H9 (cell line): ENCODE data around the gene S100P. TPM values are rescaled to one million over a fixed set of nuclear protein-coding genes. Genes with fewer than 3 reads are reported as not detected.

Experiments used
- DNase-seq: peaks from one replicate; pipeline ENCODE4 v3.0.0-alpha.2; 2017
- H2AFZ ChIP-seq: one replicate; pipeline ENCODE4 v1.6.1; 2013; ENCODE audit warnings: mild to moderate bottlenecking, low read length, control low read depth, moderate library complexity
- H2AK5ac ChIP-seq: 2 replicates; pipeline ENCODE4 v1.6.1; 2013; ENCODE audit warnings: low read length, control low read depth, mixed read lengths; ENCODE audit not compliant: insufficient read length
- H2BK120ac ChIP-seq: one replicate; pipeline ENCODE4 v1.6.1; 2013; ENCODE audit warnings: low read depth, mild to moderate bottlenecking, low read length, control low read depth, inconsistent platforms; ENCODE audit not compliant: poor library complexity, severe bottlenecking
- H2BK12ac ChIP-seq: 2 replicates; pipeline ENCODE4 v1.6.1; 2013; ENCODE audit warnings: low read length, control low read depth, mixed read lengths, low read depth; ENCODE audit not compliant: insufficient read length
- H2BK15ac ChIP-seq: 2 replicates; pipeline ENCODE4 v1.6.1; 2013; ENCODE audit warnings: low read depth, low read length, control low read depth
- H2BK20ac ChIP-seq: one replicate; pipeline ENCODE4 v1.6.1; 2013; ENCODE audit warnings: low read depth, mild to moderate bottlenecking, low read length, control low read depth, inconsistent platforms; ENCODE audit not compliant: poor library complexity, severe bottlenecking
- H2BK5ac ChIP-seq: 2 replicates; pipeline ENCODE4 v1.6.1; 2013; ENCODE audit warnings: low read length, control low read depth, mixed read lengths; ENCODE audit not compliant: insufficient read length
- H3K14ac ChIP-seq: 2 replicates; pipeline ENCODE4 v1.6.1; 2013; ENCODE audit warnings: low read length, control low read depth; ENCODE audit not compliant: insufficient read depth
- H3K18ac ChIP-seq: 2 replicates; pipeline ENCODE4 v1.6.1; 2013; ENCODE audit warnings: low read depth, mild to moderate bottlenecking, mixed read lengths, low read length, control low read depth; ENCODE audit not compliant: insufficient read length
- H3K23ac ChIP-seq: 2 replicates; pipeline ENCODE4 v1.6.1; 2013; ENCODE audit warnings: low read length, control low read depth, mixed read lengths, low read depth; ENCODE audit not compliant: insufficient read length
- H3K23me2 ChIP-seq: 2 replicates; pipeline ENCODE4 v1.6.1; 2013; ENCODE audit warnings: low read depth, mild to moderate bottlenecking, mixed read lengths, low read length, control low read depth; ENCODE audit not compliant: insufficient read length, poor library complexity, severe bottlenecking
- H3K27ac ChIP-seq: 2 replicates; pipeline ENCODE4 v1.5.1; 2013; ENCODE audit warnings: low read length, control low read depth, mixed read lengths, low read depth; ENCODE audit not compliant: insufficient read length
- H3K27me3 ChIP-seq: 2 replicates; pipeline ENCODE4 v1.6.1; 2013; ENCODE audit warnings: low read length, control low read depth, inconsistent platforms; ENCODE audit not compliant: insufficient read depth
- H3K4ac ChIP-seq: 2 replicates; pipeline ENCODE4 v1.6.1; 2013; ENCODE audit warnings: low read depth, mild to moderate bottlenecking, control low read depth, inconsistent platforms, low read length, moderate library complexity
- H3K4me1 ChIP-seq: 2 replicates; pipeline ENCODE4 v1.6.1; 2013; ENCODE audit warnings: low read length, control low read depth, inconsistent platforms; ENCODE audit not compliant: insufficient read depth
- H3K4me2 ChIP-seq: 2 replicates; pipeline ENCODE4 v1.6.1; 2013; ENCODE audit warnings: low read length, control low read depth, mixed read lengths; ENCODE audit not compliant: insufficient read length, insufficient read depth
- H3K56ac ChIP-seq: 2 replicates; pipeline ENCODE4 v1.6.1; 2013; ENCODE audit warnings: low read depth, mild to moderate bottlenecking, mixed read lengths, low read length, control low read depth; ENCODE audit not compliant: insufficient read length
- H3K79me1 ChIP-seq: 2 replicates; pipeline ENCODE4 v1.6.1; 2013; ENCODE audit warnings: low read depth, mild to moderate bottlenecking, moderate library complexity, low read length, control low read depth, inconsistent platforms; ENCODE audit not compliant: insufficient read depth, poor library complexity, severe bottlenecking
- H3K79me2 ChIP-seq: 2 replicates; pipeline ENCODE4 v1.6.1; 2013; ENCODE audit warnings: low read length, control low read depth, inconsistent platforms; ENCODE audit not compliant: insufficient read depth
- H3K9ac ChIP-seq: 2 replicates; pipeline ENCODE4 v1.6.1; 2013; ENCODE audit warnings: low read length, control low read depth, mixed read lengths; ENCODE audit not compliant: insufficient read length; ENCODE audit errors: extremely low read depth
- H3K9me3 ChIP-seq: one replicate; pipeline ENCODE4 v1.6.1; 2013; ENCODE audit warnings: low read depth, low read length, inconsistent platforms; ENCODE audit not compliant: control insufficient read depth
- H3T11ph ChIP-seq: one replicate; pipeline ENCODE4 v1.6.1; 2013; ENCODE audit warnings: mild to moderate bottlenecking, low read length, control low read depth, inconsistent platforms
- H4K20me1 ChIP-seq: one replicate; pipeline ENCODE4 v1.6.1; 2013; ENCODE audit not compliant: control insufficient read depth, insufficient read length, insufficient read depth
- H4K5ac ChIP-seq: 2 replicates; pipeline ENCODE4 v1.6.1; 2013; ENCODE audit warnings: low read depth, mild to moderate bottlenecking, mixed read lengths, low read length, control low read depth; ENCODE audit not compliant: insufficient read length
- H4K8ac ChIP-seq: replicated peaks from 2 replicates; pipeline ENCODE4 v1.6.1; 2013; ENCODE audit warnings: low read length, control low read depth, mixed read lengths, low read depth; ENCODE audit not compliant: insufficient read length
- H4K91ac ChIP-seq: 2 replicates; pipeline ENCODE4 v1.6.1; 2013; ENCODE audit warnings: low read depth, mild to moderate bottlenecking, moderate library complexity, mixed read lengths, low read length, control low read depth; ENCODE audit not compliant: insufficient read length
- H3K27ac Mint-ChIP-seq, 3 experiments: 2 replicates in 2 of 3; 3 replicates in 1 of 3; pipeline ENCODE4 v1.8.0; 2020 to 2021; ENCODE audit warnings: mixed read lengths in 3 of 3, mild to moderate bottlenecking in 1 of 3, moderate library complexity in 1 of 3
- H3K27me3 Mint-ChIP-seq: 2 replicates; pipeline ENCODE4 v1.8.0; 2021; ENCODE audit warnings: low read depth, mild to moderate bottlenecking, moderate library complexity, mixed read lengths
- H3K36me3 Mint-ChIP-seq, 3 experiments: 2 replicates in 2 of 3; 3 replicates in 1 of 3; pipeline ENCODE4 v1.8.0; 2020 to 2021; ENCODE audit warnings: low read depth in 3 of 3, mixed read lengths in 3 of 3; ENCODE audit not compliant: insufficient read depth in 1 of 3
- H3K4me1 Mint-ChIP-seq, 2 experiments: 2 replicates each; pipeline ENCODE4 v1.8.0; 2020; ENCODE audit warnings: mixed read lengths in 2 of 2
- H3K4me3 Mint-ChIP-seq, 2 experiments: 2 replicates in 1 of 2; 3 replicates in 1 of 2; pipeline ENCODE4 v1.8.0; 2020 to 2021; ENCODE audit warnings: mild to moderate bottlenecking in 2 of 2, mixed read lengths in 2 of 2, moderate library complexity in 1 of 2
- H3K9me3 Mint-ChIP-seq, 2 experiments: 2 replicates in 1 of 2; 3 replicates in 1 of 2; pipeline ENCODE4 v1.8.0; 2020; ENCODE audit warnings: mild to moderate bottlenecking in 2 of 2, mixed read lengths in 2 of 2, moderate library complexity in 1 of 2
- WGBS: extraction: QIAGEN DNeasy Blood & Tissue Kit; methylation state at CpG from one replicate; pipeline ENCODE4 v1.1.7; 2013; ENCODE audit warnings: missing lambda C conversion rate, low lambda C conversion rate, mixed read lengths; ENCODE audit not compliant: insufficient read length; ENCODE audit errors: extremely low coverage; 5-methylcytosine and 5-hydroxymethylcytosine counted together
- total RNA-seq: library from RNA; stranded (reverse); gene quantifications from 2 replicates; pipeline ENCODE4 v1.2.1, GENCODE V29; 2021
- TF ChIP-seq, protein P1 (sequence below): fragments of 200-600 bp; sonication (generic); conservative IDR thresholded peaks from 3 replicates; pipeline ENCODE4 v1.8.0; 2021; ENCODE audit warnings: antibody characterized with exemption, mild to moderate bottlenecking

The S100P gene
- total RNA-seq, 1 experiment from 2014 or later = not detected

DNA sequence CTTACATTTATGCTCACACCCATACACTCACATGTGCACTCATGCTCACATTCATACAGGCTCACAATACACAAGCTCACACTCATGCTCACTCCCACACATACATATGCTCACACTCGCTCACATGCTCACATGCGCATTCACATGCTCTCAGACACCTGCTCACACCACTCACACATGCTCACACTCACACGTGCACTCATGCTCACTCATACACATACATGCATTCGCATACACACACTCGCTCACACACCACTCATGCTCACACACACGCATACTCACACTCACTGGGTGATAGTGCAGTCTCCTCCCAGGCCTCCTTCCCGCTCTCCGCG lies 28.4 kb upstream of the S100P start:
- H3K4me1 Mint-ChIP-seq = no peaks in the 10 kb centered on the region
- Histone ChIP-seq H2AFZ (no peak overlapping the region), H3K27me3 (no peaks in the 10 kb centered on the region; the same call in 1 of the 2 replicates), H3K23me2 (no peaks in the 10 kb centered on the region), H4K5ac (no peak overlapping the region), H3K18ac (no peak overlapping the region), H3K56ac (peak overlapping the region; percentile 6), H3K14ac (no peak overlapping the region), H3K79me1 (no peaks in the 10 kb centered on the region), H3T11ph (no peak overlapping the region), H2BK12ac (no peak overlapping the region), H3K4me2 (no peak overlapping the region), H2BK5ac (no peak overlapping the region), H2BK20ac (no peak overlapping the region), H3K4me1 (no peaks in the 10 kb centered on the region), H3K27ac (no peak overlapping the region), H2BK15ac (no peak overlapping the region), H3K79me2 (no peaks in the 10 kb centered on the region), H2AK5ac (no peak overlapping the region), H4K8ac (peak overlapping the region; percentile 70), H3K23ac (no peak overlapping the region), H3K9ac (no peak overlapping the region), H4K20me1 (no peaks in the 10 kb centered on the region), H3K9me3 (no peaks in the 10 kb centered on the region), H4K91ac (no peak overlapping the region), H2BK120ac (no peak overlapping the region), H3K4ac (no peak overlapping the region)
- no peak overlapping the region for H3K4me3 Mint-ChIP-seq
- H3K36me3 Mint-ChIP-seq = peaks cover 0 to 1% (median 0%) of the 10 kb centered on the region in 3 experiments; a peak in 1 of 7 replicates
- no peaks in the 10 kb centered on the region; a peak in 1 of 5 replicates for H3K9me3 Mint-ChIP-seq
- WGBS = no CpG with 5 or more reads among the region's 9 CpGs
- TF ChIP-seq, protein P1, sequence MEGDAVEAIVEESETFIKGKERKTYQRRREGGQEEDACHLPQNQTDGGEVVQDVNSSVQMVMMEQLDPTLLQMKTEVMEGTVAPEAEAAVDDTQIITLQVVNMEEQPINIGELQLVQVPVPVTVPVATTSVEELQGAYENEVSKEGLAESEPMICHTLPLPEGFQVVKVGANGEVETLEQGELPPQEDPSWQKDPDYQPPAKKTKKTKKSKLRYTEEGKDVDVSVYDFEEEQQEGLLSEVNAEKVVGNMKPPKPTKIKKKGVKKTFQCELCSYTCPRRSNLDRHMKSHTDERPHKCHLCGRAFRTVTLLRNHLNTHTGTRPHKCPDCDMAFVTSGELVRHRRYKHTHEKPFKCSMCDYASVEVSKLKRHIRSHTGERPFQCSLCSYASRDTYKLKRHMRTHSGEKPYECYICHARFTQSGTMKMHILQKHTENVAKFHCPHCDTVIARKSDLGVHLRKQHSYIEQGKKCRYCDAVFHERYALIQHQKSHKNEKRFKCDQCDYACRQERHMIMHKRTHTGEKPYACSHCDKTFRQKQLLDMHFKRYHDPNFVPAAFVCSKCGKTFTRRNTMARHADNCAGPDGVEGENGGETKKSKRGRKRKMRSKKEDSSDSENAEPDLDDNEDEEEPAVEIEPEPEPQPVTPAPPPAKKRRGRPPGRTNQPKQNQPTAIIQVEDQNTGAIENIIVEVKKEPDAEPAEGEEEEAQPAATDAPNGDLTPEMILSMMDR = no peak
- DNase-seq = no peak
- peaks cover 33% of the 10 kb centered on the region for H3K27me3 Mint-ChIP-seq
- no peak overlapping the region for H3K27ac Mint-ChIP-seq
